A549 treated with DMSO at 1 μM for 4 hours (cell line): ENCODE measurements around the gene SMKR1. TPM values are rescaled to one million over a fixed set of nuclear protein-coding genes. Genes with fewer than 3 reads are reported as not detected.

Experiments
- total RNA-seq: library from RNA; stranded (reverse); fragments of 200-300 nt; extraction: Qiagen RNA extraction; gene quantifications from 5 replicates; pipeline ENCODE4 v1.2.3, GENCODE V29; 2022; ENCODE audit warnings: low read depth

SMKR1 gene
- 11.2 to 14.5 TPM (median 12.8 TPM) in 5 replicates for total RNA-seq

DNA sequence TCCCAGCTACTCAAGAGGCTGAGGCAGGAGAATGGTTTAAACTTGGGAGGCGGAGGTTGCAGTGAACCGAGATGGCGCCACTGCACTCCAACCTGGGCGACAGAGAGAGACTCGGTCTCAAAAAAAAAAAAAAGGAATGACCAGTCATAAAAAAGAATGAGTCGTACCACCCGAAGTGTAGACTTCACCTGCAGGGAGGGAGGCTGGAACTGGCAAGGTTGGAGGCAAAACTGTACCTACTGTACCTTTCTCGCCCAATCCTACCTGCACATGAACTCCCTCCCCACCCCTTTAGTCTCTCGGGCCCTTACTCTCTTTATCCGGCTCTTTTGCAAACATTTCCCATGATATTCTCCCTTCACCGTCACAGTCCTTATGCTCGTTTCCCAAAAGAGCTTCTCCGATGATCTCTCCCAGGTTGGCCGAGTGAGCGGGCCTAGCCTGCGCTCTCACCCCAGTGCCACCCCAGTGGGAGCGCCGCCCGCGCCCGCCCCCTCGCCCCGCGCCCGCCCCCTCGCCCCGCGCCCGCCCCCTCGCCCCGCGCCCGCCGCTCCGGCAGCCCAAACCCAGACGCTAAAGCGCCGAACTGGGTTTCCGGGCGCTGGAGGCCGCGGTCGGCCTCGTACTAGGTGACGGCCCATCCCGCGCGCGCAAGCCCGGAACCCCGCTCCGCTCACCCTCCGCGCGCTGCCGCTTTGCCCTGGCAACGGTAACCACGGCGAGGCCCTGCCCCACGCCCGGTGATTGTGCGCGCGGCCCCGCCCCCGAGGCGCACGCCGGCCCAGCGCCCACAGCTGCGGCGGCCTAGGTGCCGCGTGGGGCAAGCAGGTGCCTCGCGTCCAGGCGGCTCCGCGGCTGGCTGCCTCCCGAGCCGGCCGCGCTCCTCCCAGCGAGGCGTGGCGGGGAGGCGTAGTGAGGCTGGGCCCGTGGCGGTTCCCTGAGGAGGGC is at the start of gene SMKR1:
Gene SMKR1, plus strand, starts transcription at position 772 of the 948 bp plus-strand sequence. CDS start 294 bp downstream, outside the sequence.

Other genes with a start within 250 kb of the SMKR1 start
- 6.3 to 9.2 TPM (median 7.7 TPM) in 5 replicates for gene STRIP2, start 68.1 kb upstream of the SMKR1 start, total RNA-seq
- gene NRF1, start 109.2 kb downstream of the SMKR1 start, total RNA-seq, result 10.7 to 15.5 TPM (median 12.3 TPM) in 5 replicates